H9 (cell line): Measurements from ENCODE around the gene CHAC2. TPM values are rescaled to one million over a fixed set of nuclear protein-coding genes. Genes with fewer than 3 reads are reported as not detected.

Experiments
- DNase-seq: peaks from one replicate; pipeline ENCODE4 v3.0.0-alpha.2; 2017
- H2AFZ ChIP-seq: one replicate; pipeline ENCODE4 v1.6.1; 2013; ENCODE audit warnings: mild to moderate bottlenecking, low read length, control low read depth, moderate library complexity
- H2AK5ac ChIP-seq: 2 replicates; pipeline ENCODE4 v1.6.1; 2013; ENCODE audit warnings: low read length, control low read depth, mixed read lengths; ENCODE audit not compliant: insufficient read length
- H2BK120ac ChIP-seq: one replicate; pipeline ENCODE4 v1.6.1; 2013; ENCODE audit warnings: low read depth, mild to moderate bottlenecking, low read length, control low read depth, inconsistent platforms; ENCODE audit not compliant: poor library complexity, severe bottlenecking
- H2BK12ac ChIP-seq: 2 replicates; pipeline ENCODE4 v1.6.1; 2013; ENCODE audit warnings: low read length, control low read depth, mixed read lengths, low read depth; ENCODE audit not compliant: insufficient read length
- H2BK15ac ChIP-seq: 2 replicates; pipeline ENCODE4 v1.6.1; 2013; ENCODE audit warnings: low read depth, low read length, control low read depth
- H2BK20ac ChIP-seq: one replicate; pipeline ENCODE4 v1.6.1; 2013; ENCODE audit warnings: low read depth, mild to moderate bottlenecking, low read length, control low read depth, inconsistent platforms; ENCODE audit not compliant: poor library complexity, severe bottlenecking
- H2BK5ac ChIP-seq: 2 replicates; pipeline ENCODE4 v1.6.1; 2013; ENCODE audit warnings: low read length, control low read depth, mixed read lengths; ENCODE audit not compliant: insufficient read length
- H3K14ac ChIP-seq: 2 replicates; pipeline ENCODE4 v1.6.1; 2013; ENCODE audit warnings: low read length, control low read depth; ENCODE audit not compliant: insufficient read depth
- H3K18ac ChIP-seq: 2 replicates; pipeline ENCODE4 v1.6.1; 2013; ENCODE audit warnings: low read depth, mild to moderate bottlenecking, mixed read lengths, low read length, control low read depth; ENCODE audit not compliant: insufficient read length
- H3K23ac ChIP-seq: 2 replicates; pipeline ENCODE4 v1.6.1; 2013; ENCODE audit warnings: low read length, control low read depth, mixed read lengths, low read depth; ENCODE audit not compliant: insufficient read length
- H3K23me2 ChIP-seq: 2 replicates; pipeline ENCODE4 v1.6.1; 2013; ENCODE audit warnings: low read depth, mild to moderate bottlenecking, mixed read lengths, low read length, control low read depth; ENCODE audit not compliant: insufficient read length, poor library complexity, severe bottlenecking
- H3K27ac ChIP-seq: 2 replicates; pipeline ENCODE4 v1.5.1; 2013; ENCODE audit warnings: low read length, control low read depth, mixed read lengths, low read depth; ENCODE audit not compliant: insufficient read length
- H3K27me3 ChIP-seq: 2 replicates; pipeline ENCODE4 v1.6.1; 2013; ENCODE audit warnings: low read length, control low read depth, inconsistent platforms; ENCODE audit not compliant: insufficient read depth
- H3K4ac ChIP-seq: 2 replicates; pipeline ENCODE4 v1.6.1; 2013; ENCODE audit warnings: low read depth, mild to moderate bottlenecking, control low read depth, inconsistent platforms, low read length, moderate library complexity
- H3K4me1 ChIP-seq: 2 replicates; pipeline ENCODE4 v1.6.1; 2013; ENCODE audit warnings: low read length, control low read depth, inconsistent platforms; ENCODE audit not compliant: insufficient read depth
- H3K4me2 ChIP-seq: 2 replicates; pipeline ENCODE4 v1.6.1; 2013; ENCODE audit warnings: low read length, control low read depth, mixed read lengths; ENCODE audit not compliant: insufficient read length, insufficient read depth
- H3K56ac ChIP-seq: 2 replicates; pipeline ENCODE4 v1.6.1; 2013; ENCODE audit warnings: low read depth, mild to moderate bottlenecking, mixed read lengths, low read length, control low read depth; ENCODE audit not compliant: insufficient read length
- H3K79me1 ChIP-seq: 2 replicates; pipeline ENCODE4 v1.6.1; 2013; ENCODE audit warnings: low read depth, mild to moderate bottlenecking, moderate library complexity, low read length, control low read depth, inconsistent platforms; ENCODE audit not compliant: insufficient read depth, poor library complexity, severe bottlenecking
- H3K79me2 ChIP-seq: 2 replicates; pipeline ENCODE4 v1.6.1; 2013; ENCODE audit warnings: low read length, control low read depth, inconsistent platforms; ENCODE audit not compliant: insufficient read depth
- H3K9ac ChIP-seq: 2 replicates; pipeline ENCODE4 v1.6.1; 2013; ENCODE audit warnings: low read length, control low read depth, mixed read lengths; ENCODE audit not compliant: insufficient read length; ENCODE audit errors: extremely low read depth
- H3K9me3 ChIP-seq: one replicate; pipeline ENCODE4 v1.6.1; 2013; ENCODE audit warnings: low read depth, low read length, inconsistent platforms; ENCODE audit not compliant: control insufficient read depth
- H3T11ph ChIP-seq: one replicate; pipeline ENCODE4 v1.6.1; 2013; ENCODE audit warnings: mild to moderate bottlenecking, low read length, control low read depth, inconsistent platforms
- H4K20me1 ChIP-seq: one replicate; pipeline ENCODE4 v1.6.1; 2013; ENCODE audit not compliant: control insufficient read depth, insufficient read length, insufficient read depth
- H4K5ac ChIP-seq: 2 replicates; pipeline ENCODE4 v1.6.1; 2013; ENCODE audit warnings: low read depth, mild to moderate bottlenecking, mixed read lengths, low read length, control low read depth; ENCODE audit not compliant: insufficient read length
- H4K8ac ChIP-seq: replicated peaks from 2 replicates; pipeline ENCODE4 v1.6.1; 2013; ENCODE audit warnings: low read length, control low read depth, mixed read lengths, low read depth; ENCODE audit not compliant: insufficient read length
- H4K91ac ChIP-seq: 2 replicates; pipeline ENCODE4 v1.6.1; 2013; ENCODE audit warnings: low read depth, mild to moderate bottlenecking, moderate library complexity, mixed read lengths, low read length, control low read depth; ENCODE audit not compliant: insufficient read length
- H3K27ac Mint-ChIP-seq, 3 experiments: 2 replicates in 2 of 3; 3 replicates in 1 of 3; pipeline ENCODE4 v1.8.0; 2020 to 2021; ENCODE audit warnings: mixed read lengths in 3 of 3, mild to moderate bottlenecking in 1 of 3, moderate library complexity in 1 of 3
- H3K27me3 Mint-ChIP-seq: 2 replicates; pipeline ENCODE4 v1.8.0; 2021; ENCODE audit warnings: low read depth, mild to moderate bottlenecking, moderate library complexity, mixed read lengths
- H3K36me3 Mint-ChIP-seq, 3 experiments: 2 replicates in 2 of 3; 3 replicates in 1 of 3; pipeline ENCODE4 v1.8.0; 2020 to 2021; ENCODE audit warnings: low read depth in 3 of 3, mixed read lengths in 3 of 3; ENCODE audit not compliant: insufficient read depth in 1 of 3
- H3K4me1 Mint-ChIP-seq, 2 experiments: 2 replicates each; pipeline ENCODE4 v1.8.0; 2020; ENCODE audit warnings: mixed read lengths in 2 of 2
- H3K4me3 Mint-ChIP-seq, 2 experiments: 2 replicates in 1 of 2; 3 replicates in 1 of 2; pipeline ENCODE4 v1.8.0; 2020 to 2021; ENCODE audit warnings: mild to moderate bottlenecking in 2 of 2, mixed read lengths in 2 of 2, moderate library complexity in 1 of 2
- H3K9me3 Mint-ChIP-seq, 2 experiments: 2 replicates in 1 of 2; 3 replicates in 1 of 2; pipeline ENCODE4 v1.8.0; 2020; ENCODE audit warnings: mild to moderate bottlenecking in 2 of 2, mixed read lengths in 2 of 2, moderate library complexity in 1 of 2
- CTCF ChIP-seq: fragments of 200-600 bp; sonication (generic); conservative IDR thresholded peaks from 3 replicates; pipeline ENCODE4 v1.8.0; 2021; ENCODE audit warnings: antibody characterized with exemption, mild to moderate bottlenecking
- total RNA-seq: library from RNA; stranded (reverse); gene quantifications from 2 replicates; pipeline ENCODE4 v1.2.1, GENCODE V29; 2021

Gene CHAC2
- total RNA-seq, 1 experiment from 2014 or later: 11.3 TPM

- H3K4me3 Mint-ChIP-seq: no peak overlapping the region
- Histone ChIP-seq H4K91ac (no peak overlapping the region), H4K8ac (no peak overlapping the region), H3K56ac (no peak overlapping the region), H3K79me2 (no peaks in the 10 kb centered on the region), H4K5ac (no peak overlapping the region), H2BK15ac (no peak overlapping the region), H3K9ac (no peak overlapping the region), H3K79me1 (no peaks in the 10 kb centered on the region), H3K27me3 (no peaks in the 10 kb centered on the region), H2AK5ac (no peak overlapping the region), H3K14ac (no peak overlapping the region), H4K20me1 (no peaks in the 10 kb centered on the region), H3K18ac (no peak overlapping the region), H3K4me2 (no peak overlapping the region), H2BK20ac (no peak overlapping the region), H3K4ac (no peak overlapping the region), H3K23me2 (no peaks in the 10 kb centered on the region), H2BK12ac (no peak overlapping the region), H3K9me3 (no peaks in the 10 kb centered on the region), H2BK5ac (no peak overlapping the region), H2BK120ac (no peak overlapping the region), H3K27ac (no peak overlapping the region), H3K4me1 (no peaks in the 10 kb centered on the region), H2AFZ (no peak overlapping the region), H3T11ph (no peak overlapping the region), H3K23ac (no peak overlapping the region)
- H3K4me1 Mint-ChIP-seq: no peaks in the 10 kb centered on the region
- peaks cover 3 to 46% (median 29%) of the 10 kb centered on the region in 3 experiments; a peak in 5 of 7 replicates for H3K36me3 Mint-ChIP-seq
- H3K27me3 Mint-ChIP-seq: no peaks in the 10 kb centered on the region
- no peak for DNase-seq
- no peaks in the 10 kb centered on the region for H3K9me3 Mint-ChIP-seq
- TF ChIP-seq CTCF: no peak
- H3K27ac Mint-ChIP-seq: no peak overlapping the region
Observed at GRCh38 chr2:53801547-53801946, 33.9 kb downstream of the CHAC2 start.
